DMS53 treated with DMSO at 0.1 percent for 48 hours (cell line): ENCODE results near the gene XKRX.

Experiments
- DNase-seq: peaks from one replicate; lab custom pipeline; 2025; ENCODE audit not compliant: unreplicated experiment; lab: John Stamatoyannopoulos, UW

The XKRX gene

GRCh38 chrX:100895365-100896075 lies 33.2 kb downstream of the XKRX start:
- peak; percentile 22 for DNase-seq

GRCh38 chrX:100883654-100884053 lies 45.1 kb downstream of the XKRX start:
- peak; percentile 59 for DNase-seq

GRCh38 chrX:100880368-100880767 lies 48.3 kb downstream of the XKRX start:
- peak; percentile 39 for DNase-seq

- no peak for DNase-seq
These were observed 54.4 kb downstream of the XKRX start, which contains the start of gene NOX1 for GRCh38 chrX:100874325-100874724. Gene NOX1 (minus strand): TSS chrX:100874359. CDS start chrX:100874139, 220 bp downstream.

- no peak for DNase-seq
These were observed 56.8 kb downstream of the XKRX start for GRCh38 chrX:100871594-100872560.

- peak; percentile 51 for DNase-seq
These were observed 58.2 kb downstream of the XKRX start for GRCh38 chrX:100870527-100870926.

- no peak for DNase-seq
These were observed 60.4 kb downstream of the XKRX start for GRCh38 chrX:100868273-100868672.

- DNase-seq, result no peak
These were observed 63.9 kb downstream of the XKRX start for GRCh38 chrX:100864657-100865391.
